Endothelial cell of hepatic sinusoid (primary cell): ENCODE measurements around the gene KCNK10.

Experiments used
- in situ Hi-C: cut with HindIII; loops from 2 replicates; pipeline ENCODE4 v1.10.0; 2017; ENCODE audit warnings: low sequenced_read_pairs

The KCNK10 gene

GRCh38 chr14:88189417-88190191 lies 133.5 kb downstream of the KCNK10 start:
- in situ Hi-C loops = no loop called here

- in situ Hi-C loops = no loop called here
These were observed 134.2 kb downstream of the KCNK10 start for GRCh38 chr14:88188745-88189416.

- in situ Hi-C loops = no loop called here
These were observed 137.2 kb downstream of the KCNK10 start for GRCh38 chr14:88185843-88186242.

- in situ Hi-C loops = no loop called here
These were observed 138.1 kb downstream of the KCNK10 start for GRCh38 chr14:88184956-88185355.

- in situ Hi-C loops = no loop called here
These were observed 142.0 kb downstream of the KCNK10 start for GRCh38 chr14:88181072-88181471.

- in situ Hi-C loops = no loop called here
These were observed 143.4 kb downstream of the KCNK10 start for GRCh38 chr14:88179716-88180115.

- in situ Hi-C loops = no loop called here
These were observed 152.7 kb downstream of the KCNK10 start for GRCh38 chr14:88170333-88170732.

- in situ Hi-C loops = no loop called here
These were observed 154.4 kb downstream of the KCNK10 start for GRCh38 chr14:88168498-88169165.

- in situ Hi-C loops = no loop called here
These were observed 155.0 kb downstream of the KCNK10 start for GRCh38 chr14:88168025-88168424.

GRCh38 chr14:88166616-88167015 lies 156.5 kb downstream of the KCNK10 start:
- in situ Hi-C loops = no loop called here

GRCh38 chr14:88164906-88165534 lies 158.0 kb downstream of the KCNK10 start:
- in situ Hi-C loops = no loop called here

GRCh38 chr14:88163731-88164255 lies 159.3 kb downstream of the KCNK10 start:
- in situ Hi-C loops = no loop called here

- in situ Hi-C loops = loop anchor here (5.0 kb wide), 1 partner anchor 96 kb away; no protein-coding TSS in a partner anchor
These were observed 166.9 kb downstream of the KCNK10 start for GRCh38 chr14:88156127-88156526.

- in situ Hi-C loops = loop anchor here (5.0 kb wide), 1 partner anchor 97 kb away; no protein-coding TSS in a partner anchor
These were observed 168.1 kb downstream of the KCNK10 start for GRCh38 chr14:88154926-88155325.

- in situ Hi-C loops = no loop called here
These were observed 168.7 kb downstream of the KCNK10 start for GRCh38 chr14:88154321-88154720.

- in situ Hi-C loops = no loop called here
These were observed 176.0 kb downstream of the KCNK10 start for GRCh38 chr14:88146881-88147649.

- in situ Hi-C loops = no loop called here
These were observed 179.3 kb downstream of the KCNK10 start for GRCh38 chr14:88143810-88144209.

GRCh38 chr14:88142997-88143396 lies 180.1 kb downstream of the KCNK10 start:
- in situ Hi-C loops = no loop called here

- in situ Hi-C loops = no loop called here
These were observed 182.2 kb downstream of the KCNK10 start for GRCh38 chr14:88140874-88141273.

GRCh38 chr14:88137327-88137726 lies 185.7 kb downstream of the KCNK10 start:
- in situ Hi-C loops = no loop called here
